ENCODE measurements around the gene EFCAB6. TPM values are rescaled to one million over a fixed set of nuclear protein-coding genes. Genes with fewer than 3 reads are reported as not detected.

EFCAB6 gene
- total RNA-seq, 4 donors from 2014 or later, result 0.35 to 4.4 (median 0.94) TPM; not detected in 1

- H3K27me3 ChIP-seq, result no peaks in the 10 kb centered on the region
- DNase-seq, result no peak
- H3K4me3 ChIP-seq, result no peak overlapping the region
- no peaks in the 10 kb centered on the region for H3K9me3 ChIP-seq
- no peaks in the 10 kb centered on the region for H3K4me1 ChIP-seq
- no peak overlapping the region for H3K27ac ChIP-seq
- TF ChIP-seq CTCF (IDR thresholded peaks at IDR 0.05), result no peak
- TF ChIP-seq POLR2A (IDR thresholded peaks at IDR 0.05), result no peak
- H3K36me3 ChIP-seq, result no peaks in the 10 kb centered on the region
These were observed 308.0 kb downstream of the EFCAB6 start for GRCh38 chr22:43504068-43504467.

GRCh38 chr22:43502306-43502874, 309.7 kb downstream of the EFCAB6 start:
- no peaks in the 10 kb centered on the region for H3K36me3 ChIP-seq
- H3K4me1 ChIP-seq, result no peaks in the 10 kb centered on the region
- no peaks in the 10 kb centered on the region for H3K9me3 ChIP-seq
- H3K27ac ChIP-seq, result no peak overlapping the region
- no peaks in the 10 kb centered on the region for H3K27me3 ChIP-seq
- no peak for TF ChIP-seq CTCF (IDR thresholded peaks at IDR 0.05)
- TF ChIP-seq POLR2A (IDR thresholded peaks at IDR 0.05), result no peak
- H3K4me3 ChIP-seq, result no peak overlapping the region
- no peak for DNase-seq

GRCh38 chr22:43501878-43502277, 310.2 kb downstream of the EFCAB6 start:
- Histone ChIP-seq H3K4me1 (no peaks in the 10 kb centered on the region), H3K36me3 (no peaks in the 10 kb centered on the region), H3K27me3 (no peaks in the 10 kb centered on the region), H3K27ac (no peak overlapping the region), H3K9me3 (no peaks in the 10 kb centered on the region), H3K4me3 (no peak overlapping the region)
- TF ChIP-seq POLR2A (IDR thresholded peaks at IDR 0.05) (no peak), CTCF (IDR thresholded peaks at IDR 0.05) (no peak)
- no peak for DNase-seq

- Histone ChIP-seq H3K36me3 (no peaks in the 10 kb centered on the region), H3K27ac (no peak overlapping the region), H3K4me3 (no peak overlapping the region), H3K9me3 (no peaks in the 10 kb centered on the region), H3K27me3 (no peaks in the 10 kb centered on the region), H3K4me1 (no peaks in the 10 kb centered on the region)
- DNase-seq, result no peak
- TF ChIP-seq POLR2A (IDR thresholded peaks at IDR 0.05), result no peak
- TF ChIP-seq CTCF (IDR thresholded peaks at IDR 0.05), result no peak
These were observed 311.0 kb downstream of the EFCAB6 start for GRCh38 chr22:43500792-43501785.

GRCh38 chr22:43498856-43499253, 313.2 kb downstream of the EFCAB6 start:
- TF ChIP-seq POLR2A (IDR thresholded peaks at IDR 0.05) (no peak), CTCF (IDR thresholded peaks at IDR 0.05) (no peak)
- DNase-seq, result no peak

More at GRCh38 chr22:43498856-43499253, 313.2 kb downstream of the EFCAB6 start:
- H3K4me1 ChIP-seq, result no peaks in the 10 kb centered on the region
- H3K27ac ChIP-seq, result no peak overlapping the region
- H3K36me3 ChIP-seq, result no peaks in the 10 kb centered on the region
- no peaks in the 10 kb centered on the region for H3K27me3 ChIP-seq
- no peak overlapping the region for H3K4me3 ChIP-seq
- H3K9me3 ChIP-seq, result no peaks in the 10 kb centered on the region

Data from Peyer's patch (tissue), 4 donors.